Stimulated activated CD8-positive, alpha-beta memory T cell treated with anti-CD3 and anti-CD28 coated beads, Interleukin-7, amount 100 ng/mL, for 48 hours (primary cell): ENCODE data around the gene HLA-DPA1.
A peak's percentile ranks its signal among the peaks of the same experiment; 100 is the strongest.
"Not testable (repeated sequence)": the region's sequence is repeated elsewhere in the genome, so short reads cannot be mapped to it uniquely, and the experiment has no call there.

Source experiments
- DNase-seq, 2 donors: peaks; one replicate each; pipeline ENCODE4 v3.0.0-alpha.2; 2020; ENCODE audit warnings: low read depth in 1 of 2; ENCODE audit errors: extremely low read depth in 1 of 2

HLA-DPA1 gene

DNA sequence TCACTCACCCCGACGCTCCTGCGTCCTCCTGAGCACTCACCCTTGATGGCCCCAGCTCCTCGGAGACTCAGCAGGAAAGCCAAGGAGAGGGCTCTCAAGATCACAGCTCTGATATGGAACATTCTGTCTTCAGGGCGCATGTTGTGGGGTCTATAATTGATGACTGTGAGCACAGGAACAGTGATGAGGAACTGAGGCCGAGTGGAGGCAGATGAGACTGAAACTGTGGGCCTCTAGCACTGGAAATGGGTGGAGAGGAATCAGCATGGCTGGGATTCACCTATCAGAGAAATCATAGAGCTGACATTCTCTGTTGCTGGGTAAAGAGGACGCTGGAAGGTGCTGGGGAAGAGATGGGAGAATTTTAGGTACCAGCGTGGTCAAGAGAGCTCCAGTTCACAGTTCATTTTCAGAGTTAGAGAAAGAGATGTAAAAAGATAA is at the start of gene HLA-DPA1:
TSS of gene HLA-DPA1 (minus strand) at position 219 of the 441 bp plus-strand sequence.
- DNase-seq: no peak

DNA sequence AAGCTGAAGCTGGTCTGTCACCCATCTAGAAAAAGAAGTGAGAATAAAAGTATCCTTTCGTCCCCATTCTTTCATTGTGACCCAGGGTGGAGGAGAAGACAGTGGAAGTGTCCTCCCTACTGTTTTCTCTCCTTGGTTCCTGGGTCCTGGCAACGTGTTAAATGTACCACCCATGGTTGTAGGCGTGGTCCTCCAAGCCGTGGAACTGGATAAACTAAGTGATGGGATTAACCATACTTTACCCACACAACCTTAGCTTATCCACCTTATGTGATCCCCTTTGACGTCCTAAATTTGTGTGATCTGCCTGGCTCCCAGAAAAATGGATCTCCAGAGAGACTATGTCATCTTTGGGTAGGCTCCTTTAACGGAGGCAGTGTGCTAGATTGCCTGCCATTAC is 49.7 kb upstream of the HLA-DPA1 start:
- no peak for DNase-seq

DNA sequence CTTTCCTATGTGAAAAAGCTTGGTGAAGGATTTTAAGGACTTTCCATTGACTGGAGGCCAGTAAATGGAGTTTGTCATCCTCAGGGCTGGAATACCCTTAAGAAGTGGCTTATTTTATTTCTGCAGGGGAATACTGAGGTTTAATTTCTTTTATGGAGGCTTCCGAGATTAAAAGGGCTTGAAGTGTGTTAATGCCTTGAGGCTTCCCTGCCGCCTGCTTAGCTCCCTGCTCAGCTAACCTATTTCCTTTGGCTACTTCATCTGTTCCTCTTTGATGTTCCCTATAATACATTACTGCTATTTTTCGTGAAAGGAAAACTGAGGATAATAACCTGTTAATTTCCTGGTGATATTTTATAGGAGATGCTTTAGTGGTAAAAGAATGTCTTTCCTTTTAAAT is 46.6 kb upstream of the HLA-DPA1 start:
- DNase-seq: no peak

DNA sequence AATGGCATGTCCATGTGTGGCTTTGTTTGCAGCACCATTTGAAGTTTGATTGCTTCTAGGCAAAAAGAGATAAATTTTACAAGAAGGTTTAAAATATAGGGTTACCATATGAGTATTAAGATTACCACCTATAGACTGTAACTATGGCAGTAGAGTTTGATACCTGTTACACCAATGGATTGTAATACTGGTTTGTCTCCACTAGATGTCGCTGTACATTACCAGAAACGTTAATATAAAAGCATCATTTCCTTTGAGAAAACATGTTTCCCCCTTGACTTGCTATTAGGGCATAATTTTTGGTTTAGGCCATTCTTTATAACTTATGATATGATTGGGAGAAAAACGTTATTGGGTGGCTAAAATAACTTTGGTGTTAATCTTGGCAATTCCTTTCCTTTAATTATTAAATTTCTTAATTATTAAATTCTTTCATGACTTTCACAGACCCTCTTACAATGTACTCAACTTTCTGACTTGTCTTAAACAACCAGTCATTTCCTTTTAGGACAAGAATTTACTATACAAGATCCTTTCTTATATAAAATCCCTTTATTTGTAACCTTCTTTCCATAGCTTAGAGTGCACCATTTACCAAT is 45.2 kb upstream of the HLA-DPA1 start:
- no peak for DNase-seq

- no peak for DNase-seq
These were observed 44.4 kb upstream of the HLA-DPA1 start for GRCh38 chr6:33117811-33118277.

DNA sequence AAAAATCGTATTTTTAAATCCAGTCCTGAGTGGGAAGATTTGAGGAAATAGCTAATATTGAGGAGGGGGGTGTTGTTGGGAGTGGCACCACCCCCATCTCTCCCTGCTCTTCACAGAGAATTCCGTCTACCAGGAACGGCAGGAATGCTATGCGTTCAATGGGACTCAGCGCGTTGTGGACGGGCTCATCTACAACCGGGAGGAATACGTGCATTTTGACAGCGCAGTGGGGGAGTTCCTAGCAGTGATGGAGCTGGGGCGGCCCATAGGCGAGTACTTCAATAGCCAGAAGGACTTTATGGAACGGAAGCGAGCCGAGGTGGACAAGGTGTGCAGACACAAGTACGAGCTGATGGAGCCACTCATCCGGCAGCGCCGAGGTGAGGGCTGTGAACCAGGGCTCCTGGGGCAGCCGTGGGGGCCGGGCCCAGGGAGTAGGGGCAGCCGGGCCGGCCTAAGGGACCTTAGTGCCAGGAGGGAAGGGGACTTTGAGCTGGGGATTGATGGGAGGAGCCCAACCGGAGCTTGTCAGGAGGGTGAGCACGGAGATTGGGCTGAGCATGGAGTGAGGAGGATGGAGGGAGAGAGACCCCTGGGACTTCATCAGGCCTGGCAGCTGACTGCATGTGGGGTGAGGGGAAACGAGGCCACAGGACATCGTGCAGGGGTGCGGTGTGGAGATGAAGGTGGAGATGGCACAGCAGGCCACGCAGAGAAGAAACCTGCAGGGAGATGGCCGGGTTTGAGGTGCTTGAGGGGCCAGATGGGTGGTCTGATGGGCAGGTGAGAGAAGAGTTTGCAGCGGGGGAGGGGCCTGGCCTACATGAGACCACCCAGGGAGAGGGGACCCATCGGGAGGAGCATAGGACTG is 43.6 kb upstream of the HLA-DPA1 start:
- DNase-seq: no peak

GRCh38 chr6:33116417-33116816 is 43.0 kb upstream of the HLA-DPA1 start:
- no peak for DNase-seq

DNA sequence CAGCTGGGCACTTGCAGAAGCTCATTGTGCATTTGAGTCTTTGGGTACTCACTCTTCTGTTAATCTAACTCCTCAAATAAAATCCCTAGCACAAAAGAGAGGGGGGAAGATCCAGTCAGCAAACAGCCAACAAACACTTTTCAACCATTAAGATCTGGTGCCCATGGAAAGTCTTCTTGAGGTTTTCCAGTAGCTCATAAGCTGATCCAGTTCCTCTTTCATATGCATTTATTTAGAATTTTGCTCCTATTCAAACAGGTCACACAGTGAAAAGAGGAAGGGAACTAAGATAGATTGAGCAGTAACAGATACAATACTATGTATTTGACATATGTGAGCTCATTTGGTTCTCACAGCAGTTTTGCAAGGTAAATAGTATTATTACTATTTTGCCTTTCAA is 41.0 kb upstream of the HLA-DPA1 start:
- no peak for DNase-seq

DNA sequence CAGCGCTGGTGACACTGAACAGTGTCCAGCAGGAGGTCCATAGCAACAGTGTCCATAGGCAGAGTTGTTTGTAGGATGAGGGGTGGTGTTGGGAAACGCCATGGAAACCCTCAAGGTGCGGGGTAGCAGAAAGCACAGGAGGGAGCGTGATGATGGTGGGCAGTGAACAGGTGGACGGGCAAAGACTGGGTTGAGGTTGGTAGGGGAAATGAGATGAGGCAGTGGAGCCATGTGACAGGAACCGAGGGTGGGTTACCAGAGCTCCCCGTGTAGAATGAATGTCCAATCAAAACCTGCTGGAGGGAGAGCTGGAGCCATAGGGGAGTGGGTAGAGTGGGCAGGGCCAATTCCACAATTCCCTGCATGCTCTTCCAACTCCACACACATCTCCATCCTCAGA is 40.3 kb upstream of the HLA-DPA1 start:
- DNase-seq: no peak

- no peak for DNase-seq
These were observed 38.7 kb upstream of the HLA-DPA1 start for GRCh38 chr6:33112148-33112547.

- DNase-seq: no peak
These were observed 34.9 kb upstream of the HLA-DPA1 start for GRCh38 chr6:33108307-33108706.

DNA sequence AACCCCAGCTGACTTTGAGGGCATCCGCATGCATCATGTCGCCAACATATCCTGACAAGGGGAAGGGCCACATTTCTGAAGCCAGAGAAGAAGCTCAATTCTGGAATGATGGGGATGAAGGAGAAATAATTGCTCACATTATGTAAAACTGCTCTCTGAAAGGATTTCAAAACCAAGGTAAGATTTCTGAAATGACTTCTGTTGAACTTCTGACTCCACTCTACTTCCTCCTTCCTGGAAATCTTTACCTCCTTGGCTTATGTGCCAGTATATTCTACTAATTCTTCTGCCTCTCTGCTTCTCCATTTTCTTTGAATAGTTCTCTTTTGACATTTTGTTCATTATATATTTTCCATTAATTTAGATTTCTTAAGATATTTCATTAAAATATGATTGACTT is 34.2 kb upstream of the HLA-DPA1 start:
- DNase-seq: no peak

GRCh38 chr6:33105916-33106871 is 32.7 kb upstream of the HLA-DPA1 start:
- no peak for DNase-seq

DNA sequence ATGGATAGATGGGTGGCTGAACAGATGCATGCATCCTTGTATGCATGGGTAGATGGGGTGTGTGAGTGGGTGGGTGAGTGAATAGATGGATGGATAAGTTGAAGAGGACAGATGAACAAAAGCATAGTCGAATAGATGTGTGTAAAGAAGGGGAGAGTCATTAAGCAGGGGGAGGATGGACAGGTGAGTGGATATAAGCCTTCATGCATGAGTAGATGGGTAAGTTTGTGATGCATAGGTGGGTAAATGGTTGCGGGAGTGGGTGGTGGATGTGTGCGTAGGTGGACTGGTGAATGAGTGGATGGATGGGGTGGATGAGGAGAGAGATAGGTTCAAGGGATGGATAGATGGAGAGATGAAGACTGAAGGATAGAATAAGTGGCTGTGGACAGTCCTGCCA is 31.9 kb upstream of the HLA-DPA1 start:
- DNase-seq: no peak

DNA sequence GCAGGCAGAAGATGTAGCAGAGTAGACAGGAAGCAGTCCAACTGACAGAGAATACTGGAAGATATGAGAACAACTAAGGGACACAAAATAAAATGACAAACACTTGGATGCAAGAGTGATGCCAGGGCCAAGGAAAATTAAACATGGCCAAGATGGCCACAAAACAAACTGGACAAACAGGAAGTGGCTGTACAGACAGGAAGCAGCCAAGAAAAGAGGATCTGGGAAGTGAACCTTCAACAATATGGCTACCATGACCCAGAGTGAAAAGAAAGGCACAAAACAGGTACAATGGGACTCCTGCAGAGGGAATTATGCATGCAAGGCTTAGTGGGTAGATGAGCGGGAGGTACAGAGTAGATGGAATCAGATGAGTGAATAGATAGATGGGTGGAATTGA is 31.4 kb upstream of the HLA-DPA1 start:
- DNase-seq: no peak

GRCh38 chr6:33103776-33104175 is 30.3 kb upstream of the HLA-DPA1 start:
- no peak for DNase-seq

- DNase-seq: not testable (repeated sequence)
These were observed 27.8 kb upstream of the HLA-DPA1 start for GRCh38 chr6:33101121-33101737.

DNA sequence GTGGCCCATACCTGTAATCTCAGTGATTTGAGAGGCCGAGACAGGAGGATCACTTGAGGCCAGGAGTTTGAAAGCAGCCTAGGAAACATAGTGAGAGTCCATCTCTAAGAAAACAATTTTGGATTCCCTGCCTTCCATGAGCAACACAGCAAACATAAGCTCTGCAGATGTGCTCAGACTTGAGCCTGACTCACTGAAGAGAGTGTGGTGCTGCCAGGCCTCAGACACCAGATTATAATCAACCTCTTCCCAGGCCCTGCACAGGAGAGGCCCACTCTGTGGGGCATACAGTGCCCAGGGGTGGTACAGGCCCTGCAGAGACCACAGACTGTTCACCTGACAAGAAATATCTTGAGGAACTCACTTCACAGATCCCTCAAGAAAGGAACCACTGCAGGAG is 22.2 kb upstream of the HLA-DPA1 start:
- DNase-seq: no peak

GRCh38 chr6:33093855-33094254 is 20.4 kb upstream of the HLA-DPA1 start:
- no peak for DNase-seq

GRCh38 chr6:33092385-33092784 is 18.9 kb upstream of the HLA-DPA1 start:
- no peak for DNase-seq

GRCh38 chr6:33091957-33092356 is 18.5 kb upstream of the HLA-DPA1 start:
- peak; percentile 28 to 58 for DNase-seq
